ENCODE results near the gene SLC18A2. TPM values are rescaled to one million over a fixed set of nuclear protein-coding genes. Genes with fewer than 3 reads are reported as not detected.

Gene SLC18A2
- total RNA-seq, 1 donor from 2014 or later, result 0.13 TPM

GRCh38 chr10:117212176-117212575, 28.7 kb upstream of the SLC18A2 start:
- no peak for DNase-seq (ENCODE audit: low spot score in 2 of 2, unreplicated experiment in 2 of 2)
- peaks cover 93% of the 10 kb centered on the region for H3K27me3 Mint-ChIP-seq (ENCODE audit: low read depth)
- peaks cover 28% of the 10 kb centered on the region for H3K9me3 Mint-ChIP-seq
- H3K4me1 Mint-ChIP-seq, result no peaks in the 10 kb centered on the region
- H3K27ac Mint-ChIP-seq, result no peak overlapping the region
- no peak for TF ChIP-seq CTCF (IDR thresholded peaks at IDR 0.05; ENCODE audit: unreplicated experiment)
- no peak overlapping the region for H3K4me3 Mint-ChIP-seq
- no peaks in the 10 kb centered on the region for H3K36me3 Mint-ChIP-seq

GRCh38 chr10:117214401-117214800, 26.5 kb upstream of the SLC18A2 start:
- Mint-ChIP-seq H3K4me1 (no peaks in the 10 kb centered on the region), H3K4me3 (no peak overlapping the region), H3K27ac (no peak overlapping the region), H3K36me3 (no peaks in the 10 kb centered on the region), H3K9me3 (peaks cover 28% of the 10 kb centered on the region), H3K27me3 (ENCODE audit: low read depth) (peaks cover 93% of the 10 kb centered on the region)
- TF ChIP-seq CTCF (IDR thresholded peaks at IDR 0.05; ENCODE audit: unreplicated experiment), result no peak
- no peak for DNase-seq (ENCODE audit: low spot score in 2 of 2, unreplicated experiment in 2 of 2)

GRCh38 chr10:117215079-117215478, 25.8 kb upstream of the SLC18A2 start:
- no peak overlapping the region for H3K4me3 Mint-ChIP-seq
- no peaks in the 10 kb centered on the region for H3K4me1 Mint-ChIP-seq
- peaks cover 88% of the 10 kb centered on the region for H3K27me3 Mint-ChIP-seq (ENCODE audit: low read depth)

GRCh38 chr10:117216028-117216427, 24.9 kb upstream of the SLC18A2 start:
- no peaks in the 10 kb centered on the region for H3K36me3 Mint-ChIP-seq
- peaks cover 23% of the 10 kb centered on the region for H3K9me3 Mint-ChIP-seq
- H3K27ac Mint-ChIP-seq, result no peak overlapping the region
- H3K27me3 Mint-ChIP-seq (ENCODE audit: low read depth), result peaks cover 89% of the 10 kb centered on the region
- no peak for DNase-seq (ENCODE audit: low spot score in 2 of 2, unreplicated experiment in 2 of 2)
- H3K4me1 Mint-ChIP-seq, result no peaks in the 10 kb centered on the region
- no peak for TF ChIP-seq CTCF (IDR thresholded peaks at IDR 0.05; ENCODE audit: unreplicated experiment)
- peak overlapping the region; percentile 74 for H3K4me3 Mint-ChIP-seq

More at GRCh38 chr10:117215079-117215478, 25.8 kb upstream of the SLC18A2 start:
- no peak for TF ChIP-seq CTCF (IDR thresholded peaks at IDR 0.05; ENCODE audit: unreplicated experiment)
- H3K9me3 Mint-ChIP-seq, result peaks cover 28% of the 10 kb centered on the region
- DNase-seq (ENCODE audit: low spot score in 2 of 2, unreplicated experiment in 2 of 2), result no peak
- no peaks in the 10 kb centered on the region for H3K36me3 Mint-ChIP-seq
- H3K27ac Mint-ChIP-seq, result no peak overlapping the region

GRCh38 chr10:117216611-117217195, 24.2 kb upstream of the SLC18A2 start:
- Mint-ChIP-seq H3K36me3 (no peaks in the 10 kb centered on the region), H3K27ac (no peak overlapping the region), H3K27me3 (ENCODE audit: low read depth) (peaks cover 89% of the 10 kb centered on the region), H3K9me3 (peaks cover 17% of the 10 kb centered on the region), H3K4me1 (no peaks in the 10 kb centered on the region), H3K4me3 (peak overlapping the region; percentile 74)
- peak; percentile 70 to 88 for DNase-seq (ENCODE audit: low spot score in 2 of 2, unreplicated experiment in 2 of 2)
- TF ChIP-seq CTCF (IDR thresholded peaks at IDR 0.05; ENCODE audit: unreplicated experiment), result peak; percentile 100

All from mesothelial cell of epicardium (in vitro differentiated cells).